SK-N-SH treated with all-trans-retinoic acid at 6 μM for 48 hours (cell line): ENCODE measurements around the gene DCST2.

Source experiments
- ATAC-seq: fragments of 200-7000 bp; cut with Tn5 transposase; 3 replicates; pipeline ENCODE4 v1.9.1; 2020; ENCODE audit warnings: mild to moderate bottlenecking, moderate library complexity
- ARNTL ChIP-seq: fragments of 450-650 bp; formaldehyde crosslinking; IDR thresholded peaks from 2 replicates; pipeline ENCODE4 v1.5.0; 2020; ENCODE audit warnings: low read depth, mild to moderate bottlenecking, moderate library complexity, borderline replicate concordance
- GLIS3 ChIP-seq: fragments of 250-450 bp; sonication (Bioruptor Pico); IDR thresholded peaks from 2 replicates; pipeline ENCODE4 v1.5.0; 2020; ENCODE audit warnings: mild to moderate bottlenecking, moderate library complexity
- ISL1 ChIP-seq: fragments of 250-450 bp; sonication (Bioruptor Pico); IDR thresholded peaks from 2 replicates; pipeline ENCODE4 v2.1.2; 2022; ENCODE audit warnings: mild to moderate bottlenecking, moderate library complexity
- RARB ChIP-seq: fragments of 250-450 bp; sonication (Bioruptor Pico); IDR thresholded peaks from 2 replicates; pipeline ENCODE4 v1.8.0; 2021; ENCODE audit warnings: mild to moderate bottlenecking, moderate library complexity
- SNAI2 ChIP-seq: fragments of 250-450 bp; sonication (Bioruptor Pico); IDR thresholded peaks from 2 replicates; pipeline ENCODE4 v1.5.0; 2020; ENCODE audit warnings: mild to moderate bottlenecking, moderate library complexity
- TOX ChIP-seq: fragments of 250-450 bp; sonication (Bioruptor Pico); IDR thresholded peaks from 2 replicates; pipeline ENCODE4 v1.8.0; 2021; ENCODE audit warnings: mild to moderate bottlenecking, moderate library complexity, borderline replicate concordance
- ZC3H10 ChIP-seq: fragments of 250-450 bp; sonication (Bioruptor Pico); IDR thresholded peaks from 2 replicates; pipeline ENCODE4 v1.5.1; 2021; ENCODE audit warnings: mild to moderate bottlenecking, moderate library complexity
- ZFP3 ChIP-seq: fragments of 250-450 bp; sonication (Bioruptor Pico); IDR thresholded peaks from 2 replicates; pipeline ENCODE4 v1.5.0; 2020; ENCODE audit warnings: mild to moderate bottlenecking, moderate library complexity
- ZNF70 ChIP-seq: fragments of 450-650 bp; formaldehyde crosslinking; IDR thresholded peaks from 2 replicates; pipeline ENCODE4 v1.5.0; 2020; ENCODE audit warnings: mild to moderate bottlenecking, moderate library complexity
- ZNF8 ChIP-seq: fragments of 450-650 bp; formaldehyde crosslinking; IDR thresholded peaks from 2 replicates; pipeline ENCODE4 v1.5.0; 2020; ENCODE audit warnings: mild to moderate bottlenecking, moderate library complexity
- TF ChIP-seq, protein P1 (sequence below): fragments of 250-450 bp; sonication (Bioruptor Pico); IDR thresholded peaks from 2 replicates; pipeline ENCODE4 v1.5.1; 2020; ENCODE audit warnings: low read depth, mild to moderate bottlenecking, moderate library complexity
- TF ChIP-seq, protein P2 (sequence below): fragments of 250-450 bp; sonication (Bioruptor Pico); IDR thresholded peaks from 2 replicates; pipeline ENCODE4 v1.5.0; 2020; ENCODE audit warnings: mild to moderate bottlenecking, moderate library complexity

Gene DCST2

DNA sequence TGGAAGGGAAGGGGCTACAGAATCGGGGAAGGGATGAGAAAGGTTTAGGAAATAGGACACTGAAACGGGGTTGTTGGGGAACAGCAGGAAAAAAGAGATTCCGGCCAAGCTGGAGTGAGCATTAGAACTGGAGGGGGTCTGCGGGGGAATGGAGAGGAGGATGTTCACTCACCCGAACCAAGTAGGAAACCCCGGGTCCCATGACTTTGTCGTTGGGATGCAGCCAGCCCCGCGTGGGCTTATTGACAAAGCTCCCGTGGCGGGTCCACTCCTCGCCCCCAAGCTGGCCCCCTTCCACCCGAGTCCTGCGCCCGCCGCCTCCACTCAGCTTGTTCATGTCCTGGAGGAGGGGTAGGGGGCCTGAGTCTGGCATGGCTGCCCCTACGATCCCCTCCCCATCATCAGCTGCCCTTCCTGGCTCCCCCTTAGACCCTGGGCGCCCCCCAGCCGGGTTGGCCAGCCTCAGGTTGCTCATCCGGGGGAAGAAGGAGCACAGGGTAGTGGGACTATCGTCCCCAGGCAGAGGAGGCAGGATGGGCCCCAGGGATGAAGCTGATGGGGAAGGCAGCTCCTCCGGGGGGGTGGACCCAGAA, 63.6 kb downstream of the DCST2 start (continued):
- no peak for TF ChIP-seq SNAI2 (CRISPR knock-in tag)

DNA sequence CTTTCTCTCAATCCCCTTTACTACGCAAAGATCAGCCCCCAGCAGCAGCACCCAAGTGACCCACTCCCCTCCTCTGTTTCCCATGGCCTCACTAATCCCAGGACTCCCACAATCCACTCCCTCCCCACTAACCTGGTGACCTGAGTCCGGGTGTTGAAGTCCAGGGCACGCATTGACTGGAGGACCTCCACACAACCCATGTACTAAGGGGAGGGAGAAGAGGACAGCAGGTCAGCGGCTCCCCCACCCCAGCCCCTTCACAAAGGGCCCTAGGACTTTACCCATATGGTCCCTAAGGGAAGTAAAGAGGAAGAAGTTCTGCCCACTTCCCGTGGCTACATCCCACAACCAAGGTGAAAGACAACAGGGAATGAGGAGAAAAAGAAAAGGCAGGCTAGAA, 64.3 kb downstream of the DCST2 start:
- TF ChIP-seq ZNF8 (CRISPR knock-in tag): no peak
- TF ChIP-seq, protein P1, sequence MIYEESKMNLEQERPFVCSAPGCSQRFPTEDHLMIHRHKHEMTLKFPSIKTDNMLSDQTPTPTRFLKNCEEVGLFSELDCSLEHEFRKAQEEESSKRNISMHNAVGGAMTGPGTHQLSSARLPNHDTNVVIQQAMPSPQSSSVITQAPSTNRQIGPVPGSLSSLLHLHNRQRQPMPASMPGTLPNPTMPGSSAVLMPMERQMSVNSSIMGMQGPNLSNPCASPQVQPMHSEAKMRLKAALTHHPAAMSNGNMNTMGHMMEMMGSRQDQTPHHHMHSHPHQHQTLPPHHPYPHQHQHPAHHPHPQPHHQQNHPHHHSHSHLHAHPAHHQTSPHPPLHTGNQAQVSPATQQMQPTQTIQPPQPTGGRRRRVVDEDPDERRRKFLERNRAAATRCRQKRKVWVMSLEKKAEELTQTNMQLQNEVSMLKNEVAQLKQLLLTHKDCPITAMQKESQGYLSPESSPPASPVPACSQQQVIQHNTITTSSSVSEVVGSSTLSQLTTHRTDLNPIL: no peak
- no peak for TF ChIP-seq GLIS3 (CRISPR knock-in tag)
- TF ChIP-seq ZC3H10 (CRISPR knock-in tag): no peak
- no peak for ATAC-seq

DNA sequence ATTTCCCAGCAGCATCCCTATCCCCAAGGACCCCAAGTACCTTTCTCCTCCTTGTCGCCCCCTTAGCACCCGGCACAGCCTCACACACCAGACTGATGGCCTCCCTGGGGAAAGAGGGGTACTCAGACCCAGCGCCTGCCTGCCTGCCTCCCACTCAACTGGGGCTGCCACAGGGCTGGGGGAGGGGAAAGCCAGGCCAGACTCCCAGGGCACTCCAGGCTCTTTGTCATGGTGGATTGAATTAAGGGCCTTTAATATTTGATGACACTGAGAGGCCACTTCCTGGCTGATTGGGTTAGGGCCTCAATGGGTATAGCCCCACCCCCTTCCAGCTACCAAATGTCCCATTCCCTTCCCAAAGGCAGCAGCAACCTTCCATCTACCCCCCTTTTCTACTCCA, 64.8 kb downstream of the DCST2 start:
- no peak for ATAC-seq
- TF ChIP-seq ARNTL (CRISPR knock-in tag) (no peak), ZNF8 (CRISPR knock-in tag) (no peak), ZFP3 (CRISPR knock-in tag) (no peak), GLIS3 (CRISPR knock-in tag) (no peak), ISL1 (CRISPR knock-in tag) (no peak), SNAI2 (CRISPR knock-in tag) (no peak), RARB (CRISPR knock-in tag) (no peak), ZNF70 (CRISPR knock-in tag) (no peak), TOX (CRISPR knock-in tag) (no peak)
- TF ChIP-seq, protein P2, sequence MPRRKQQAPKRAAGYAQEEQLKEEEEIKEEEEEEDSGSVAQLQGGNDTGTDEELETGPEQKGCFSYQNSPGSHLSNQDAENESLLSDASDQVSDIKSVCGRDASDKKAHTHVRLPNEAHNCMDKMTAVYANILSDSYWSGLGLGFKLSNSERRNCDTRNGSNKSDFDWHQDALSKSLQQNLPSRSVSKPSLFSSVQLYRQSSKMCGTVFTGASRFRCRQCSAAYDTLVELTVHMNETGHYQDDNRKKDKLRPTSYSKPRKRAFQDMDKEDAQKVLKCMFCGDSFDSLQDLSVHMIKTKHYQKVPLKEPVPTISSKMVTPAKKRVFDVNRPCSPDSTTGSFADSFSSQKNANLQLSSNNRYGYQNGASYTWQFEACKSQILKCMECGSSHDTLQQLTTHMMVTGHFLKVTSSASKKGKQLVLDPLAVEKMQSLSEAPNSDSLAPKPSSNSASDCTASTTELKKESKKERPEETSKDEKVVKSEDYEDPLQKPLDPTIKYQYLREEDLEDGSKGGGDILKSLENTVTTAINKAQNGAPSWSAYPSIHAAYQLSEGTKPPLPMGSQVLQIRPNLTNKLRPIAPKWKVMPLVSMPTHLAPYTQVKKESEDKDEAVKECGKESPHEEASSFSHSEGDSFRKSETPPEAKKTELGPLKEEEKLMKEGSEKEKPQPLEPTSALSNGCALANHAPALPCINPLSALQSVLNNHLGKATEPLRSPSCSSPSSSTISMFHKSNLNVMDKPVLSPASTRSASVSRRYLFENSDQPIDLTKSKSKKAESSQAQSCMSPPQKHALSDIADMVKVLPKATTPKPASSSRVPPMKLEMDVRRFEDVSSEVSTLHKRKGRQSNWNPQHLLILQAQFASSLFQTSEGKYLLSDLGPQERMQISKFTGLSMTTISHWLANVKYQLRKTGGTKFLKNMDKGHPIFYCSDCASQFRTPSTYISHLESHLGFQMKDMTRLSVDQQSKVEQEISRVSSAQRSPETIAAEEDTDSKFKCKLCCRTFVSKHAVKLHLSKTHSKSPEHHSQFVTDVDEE (CRISPR knock-in tag): no peak
